Measurements from ENCODE around the gene MAP4K2. TPM values are rescaled to one million over a fixed set of nuclear protein-coding genes. Genes with fewer than 3 reads are reported as not detected.

Gene MAP4K2
- total and polyA plus RNA-seq, 12 donors: 6.4 to 57.7 (median 19.0) TPM

- peak overlapping the region in 4 of 5 donors; percentile 55 to 91 (median 72) for H3K27ac ChIP-seq
- WGBS, 4 donors: 0 to 25% (median 15%) methylated on average over 12 to 54 of the region's 54 CpGs
- peak in 3 of 7 donors; percentile 22 to 51 (median 48) for DNase-seq
- intact Hi-C loops (cut with DNase I): no loop called here
- H3K4me1 ChIP-seq (replicated peaks in 1 of 2): peaks cover 15 to 39% of the 10 kb centered on the region in 2 donors
- peak overlapping the region in 3 of 4 donors; percentile 16 to 56 (median 37) for H3K4me3 ChIP-seq
- TF ChIP-seq POLR2A (IDR thresholded peaks at IDR 0.05) (no peak), CTCF (IDR thresholded peaks at IDR 0.05) (no peak)
- H3K27me3 ChIP-seq: peaks cover 8% of the 10 kb centered on the region
- H3K9me3 ChIP-seq (replicated peaks in 1 of 3): no peaks in the 10 kb centered on the region
- no peaks in the 10 kb centered on the region for H3K36me3 ChIP-seq (replicated peaks in 1 of 2)
Observed at GRCh38 chr11:64742087-64742888, 60.7 kb downstream of the MAP4K2 start.

GRCh38 chr11:64741375-64742086 lies 61.5 kb downstream of the MAP4K2 start:
- intact Hi-C loops (cut with DNase I): no loop called here

GRCh38 chr11:64739871-64740270 lies 63.1 kb downstream of the MAP4K2 start:
- no peaks in the 10 kb centered on the region for H3K36me3 ChIP-seq (replicated peaks in 1 of 2)
- no peak overlapping the region for H3K27ac ChIP-seq
- H3K4me1 ChIP-seq (replicated peaks in 1 of 2): peaks cover 15 to 24% of the 10 kb centered on the region in 2 donors
- intact Hi-C loops (cut with DNase I): no loop called here
- peaks cover 8% of the 10 kb centered on the region for H3K27me3 ChIP-seq
- H3K9me3 ChIP-seq (replicated peaks in 1 of 3): no peaks in the 10 kb centered on the region
- no peak overlapping the region for H3K4me3 ChIP-seq
- no peak for DNase-seq
- WGBS, 4 donors: 89 to 94% (median 90%) methylated on average over 10 to 12 of the region's 12 CpGs
- no peak for TF ChIP-seq CTCF (IDR thresholded peaks at IDR 0.05)

More at GRCh38 chr11:64741375-64742086, 61.5 kb downstream of the MAP4K2 start:
- H3K4me1 ChIP-seq (replicated peaks in 1 of 2): peaks cover 15 to 39% of the 10 kb centered on the region in 2 donors
- TF ChIP-seq POLR2A (IDR thresholded peaks at IDR 0.05) (no peak), CTCF (IDR thresholded peaks at IDR 0.05) (no peak)
- DNase-seq: no peak
- no peaks in the 10 kb centered on the region for H3K9me3 ChIP-seq (replicated peaks in 1 of 3)
- H3K4me3 ChIP-seq: peak overlapping the region in 2 of 4 donors; percentile 16 to 56
- WGBS, 4 donors: 54 to 69% (median 65%) methylated on average over 15 to 24 of the region's 24 CpGs
- H3K36me3 ChIP-seq (replicated peaks in 1 of 2): no peaks in the 10 kb centered on the region
- peak overlapping the region in 1 of 5 donors; percentile 91 for H3K27ac ChIP-seq
- H3K27me3 ChIP-seq: peaks cover 8% of the 10 kb centered on the region

- no peaks in the 10 kb centered on the region for H3K4me1 ChIP-seq (replicated peaks in 1 of 2)
- peaks cover under 1% of the 10 kb centered on the region for H3K27me3 ChIP-seq
- no peak for DNase-seq
- no peaks in the 10 kb centered on the region for H3K36me3 ChIP-seq (replicated peaks in 1 of 2)
- intact Hi-C loops (cut with DNase I): no loop called here
- H3K27ac ChIP-seq: no peak overlapping the region
- no peak for TF ChIP-seq CTCF (IDR thresholded peaks at IDR 0.05)
- H3K4me3 ChIP-seq: no peak overlapping the region
- H3K9me3 ChIP-seq (replicated peaks in 1 of 3): no peaks in the 10 kb centered on the region
- 90 to 95% (median 93%) methylated on average over 5 to 15 of the region's 15 CpGs for WGBS, 4 donors
Observed at GRCh38 chr11:64736654-64737053, 66.4 kb downstream of the MAP4K2 start.
